ENCODE results near the gene MTHFD2.
"Not testable (repeated sequence)": the region's sequence is repeated elsewhere in the genome, so short reads cannot be mapped to it uniquely, and the experiment has no call there.

Gene MTHFD2

DNA sequence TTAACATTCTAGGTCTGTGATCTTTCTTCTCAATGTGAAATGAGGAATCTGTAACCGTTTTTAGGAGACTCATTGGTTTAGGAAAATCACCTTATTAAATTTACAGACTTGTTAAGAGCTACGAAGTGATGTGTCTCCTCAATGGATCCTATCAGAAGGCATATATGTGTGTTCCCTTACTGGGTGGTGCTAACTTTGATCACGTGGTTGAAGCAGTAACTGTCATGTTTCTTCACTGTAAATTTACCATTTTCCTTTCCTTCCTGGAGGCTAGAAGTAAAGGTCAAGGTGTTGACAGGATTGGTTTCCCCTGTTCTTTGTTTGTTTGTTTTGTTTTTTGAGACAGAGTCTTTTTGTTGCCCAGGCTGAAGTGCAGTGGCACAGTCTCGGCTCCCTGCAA, 1.4 kb upstream of the MTHFD2 start:
- no peak for DNase-seq (ENCODE audit: low read depth, low spot score)

DNA sequence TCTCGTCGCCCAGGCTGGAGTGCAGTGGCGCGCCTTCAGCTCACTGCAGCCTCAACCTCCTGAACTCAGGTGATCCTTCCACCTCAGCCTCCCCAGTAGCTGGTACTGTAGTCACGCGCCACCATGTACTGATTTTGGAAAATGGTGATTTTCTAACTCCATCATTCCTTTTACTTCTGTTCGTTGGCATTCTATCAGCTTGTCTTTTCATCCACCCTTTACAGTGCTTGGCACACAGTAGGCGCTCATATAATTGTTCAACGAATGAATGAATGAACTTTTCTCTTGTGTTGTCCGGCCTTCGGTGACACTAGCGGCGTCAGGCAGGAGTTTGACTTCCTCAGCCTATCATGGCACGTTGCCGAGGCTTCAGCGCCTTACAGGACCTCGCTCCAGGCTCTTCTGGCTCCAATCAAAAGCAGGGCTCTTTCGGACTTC, 373 bp upstream of the MTHFD2 start:
- no peak for DNase-seq (ENCODE audit: low read depth, low spot score)

DNA sequence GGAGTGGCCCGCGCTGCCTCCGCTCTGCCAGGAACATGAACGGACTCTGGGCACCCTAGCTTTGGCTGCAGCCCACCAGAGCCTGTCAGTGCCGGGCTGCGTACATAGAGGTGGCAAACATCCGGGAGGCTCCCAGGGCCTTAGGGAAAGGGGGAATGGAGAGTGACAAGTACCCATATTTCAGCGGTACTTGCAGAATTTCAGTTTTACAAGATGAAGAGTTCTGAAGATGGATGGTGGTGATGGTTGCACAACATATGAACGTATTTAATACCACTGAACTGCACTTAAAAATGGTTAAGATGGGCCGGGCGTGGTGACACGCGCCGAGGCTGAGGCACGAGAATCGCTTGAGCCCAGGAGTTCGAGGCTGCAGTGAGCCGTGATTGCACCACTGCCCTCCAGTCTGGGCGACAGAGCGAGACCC, 873 bp downstream of the MTHFD2 start:
- no peak for DNase-seq (ENCODE audit: low read depth, low spot score)

DNA sequence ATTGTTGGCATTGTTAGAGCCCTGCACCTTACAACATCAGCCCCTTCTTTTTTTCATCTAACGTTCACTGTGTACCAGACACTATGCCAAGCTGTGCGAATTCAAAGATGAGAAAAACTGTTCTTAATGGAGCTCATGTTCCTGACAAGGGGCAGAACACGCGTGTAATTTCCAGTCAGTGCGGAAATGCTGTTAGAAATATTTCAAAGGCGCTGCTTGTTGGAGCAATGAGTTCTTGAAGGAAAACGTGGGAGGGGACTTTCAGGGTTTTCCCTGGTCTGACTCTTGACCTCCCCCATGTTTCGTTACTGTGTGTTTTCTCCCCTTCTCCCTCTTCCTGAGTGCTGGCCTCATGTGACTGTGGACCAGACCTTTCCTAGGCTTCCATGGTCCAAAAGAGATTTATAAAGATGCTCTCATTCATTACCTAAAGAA, 1.5 kb downstream of the MTHFD2 start:
- no peak for DNase-seq (ENCODE audit: low read depth, low spot score)

DNA sequence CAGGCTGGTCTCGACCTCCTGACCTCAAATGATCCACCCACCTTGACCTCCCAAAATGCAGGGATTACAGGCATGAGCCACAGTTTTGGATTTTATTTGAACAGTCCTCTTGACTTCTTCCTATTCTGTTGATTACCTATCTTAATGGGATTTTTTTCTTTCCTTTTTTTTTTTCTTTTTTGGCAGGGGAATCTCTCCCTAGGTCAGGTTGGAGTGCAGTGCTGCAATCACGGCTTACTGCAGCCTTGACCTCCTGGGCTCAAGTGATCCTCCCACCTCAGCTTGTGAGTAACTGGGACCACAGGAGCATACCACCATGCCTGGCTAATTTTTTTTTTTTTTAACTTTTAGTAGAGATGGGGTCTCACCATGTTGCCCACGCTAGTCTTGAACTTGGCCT, 2.8 kb downstream of the MTHFD2 start:
- DNase-seq (ENCODE audit: low read depth, low spot score), result no peak

DNA sequence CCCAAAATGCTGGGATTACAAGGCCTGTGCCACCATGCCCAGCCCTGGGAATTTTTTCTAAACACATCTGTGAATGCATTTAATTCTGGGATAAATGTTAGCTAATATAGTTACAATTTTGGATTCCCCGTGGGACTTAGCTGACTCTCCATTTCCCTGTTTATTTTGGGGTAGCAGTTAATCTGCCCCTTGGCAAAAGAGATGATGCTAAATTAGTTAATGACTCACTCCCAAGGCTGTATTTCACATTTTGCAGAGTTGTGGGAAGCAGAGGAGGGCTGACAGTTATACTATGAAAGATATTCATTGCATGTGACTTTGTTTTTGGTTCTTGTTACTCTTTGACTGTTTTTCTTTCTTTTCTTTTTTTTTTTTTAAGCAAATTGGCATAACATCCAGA, 3.2 kb downstream of the MTHFD2 start:
- no peak for DNase-seq (ENCODE audit: low read depth, low spot score)

DNA sequence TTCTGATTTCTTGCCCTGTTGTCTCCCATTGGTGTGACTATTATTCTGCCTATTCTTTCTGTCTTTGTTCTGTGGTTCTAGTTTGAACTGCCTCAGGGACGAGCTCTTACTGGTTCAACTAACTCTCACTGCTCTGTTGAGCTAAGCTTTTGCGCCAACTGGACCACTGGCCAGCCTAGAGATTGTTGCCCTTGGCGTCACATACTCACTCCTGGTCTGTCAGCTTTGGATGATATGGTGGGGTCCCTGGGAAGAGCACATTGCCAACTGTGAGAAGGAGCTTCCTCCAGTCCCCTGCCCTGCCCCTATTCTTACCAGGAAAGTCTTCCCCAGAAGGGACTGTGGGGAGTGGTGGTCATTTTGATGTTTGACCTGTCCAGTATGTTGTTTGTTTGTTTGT, 6.0 kb downstream of the MTHFD2 start:
- DNase-seq (ENCODE audit: low read depth, low spot score), result no peak

DNA sequence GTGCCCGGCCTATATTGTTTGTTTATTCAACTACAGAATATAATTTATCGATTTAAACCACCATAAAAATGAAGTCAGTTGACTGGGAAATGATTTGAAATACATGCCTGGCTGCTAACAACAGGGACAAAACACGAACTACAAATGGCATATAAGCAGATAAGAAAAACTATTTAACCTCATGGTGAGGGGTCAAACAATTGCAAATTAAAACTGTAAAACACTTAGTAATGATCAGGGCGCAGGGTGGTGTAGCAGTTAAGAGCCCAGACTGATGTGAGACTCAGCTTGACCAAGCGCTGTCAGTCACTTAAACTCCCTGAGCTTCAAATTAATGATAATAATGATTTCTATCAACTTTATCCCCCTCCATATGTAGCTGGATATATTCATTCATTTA, 6.7 kb downstream of the MTHFD2 start:
- no peak for DNase-seq (ENCODE audit: low read depth, low spot score)

DNA sequence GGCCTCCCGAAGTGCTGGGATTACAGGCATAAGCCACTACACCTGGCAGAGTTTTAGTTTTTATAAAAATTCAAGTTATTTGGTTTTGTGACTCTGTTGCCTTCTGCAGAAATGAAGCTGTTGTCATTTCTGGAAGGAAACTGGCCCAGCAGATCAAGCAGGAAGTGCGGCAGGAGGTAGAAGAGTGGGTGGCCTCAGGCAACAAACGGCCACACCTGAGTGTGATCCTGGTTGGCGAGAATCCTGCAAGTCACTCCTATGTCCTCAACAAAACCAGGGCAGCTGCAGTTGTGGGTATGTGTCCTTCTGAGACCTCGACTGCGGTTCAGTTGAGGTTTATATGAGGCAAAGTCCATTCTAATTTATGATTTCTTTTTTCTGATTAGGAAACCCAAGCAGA, 7.2 kb downstream of the MTHFD2 start:
- no peak for DNase-seq (ENCODE audit: low read depth, low spot score)

DNA sequence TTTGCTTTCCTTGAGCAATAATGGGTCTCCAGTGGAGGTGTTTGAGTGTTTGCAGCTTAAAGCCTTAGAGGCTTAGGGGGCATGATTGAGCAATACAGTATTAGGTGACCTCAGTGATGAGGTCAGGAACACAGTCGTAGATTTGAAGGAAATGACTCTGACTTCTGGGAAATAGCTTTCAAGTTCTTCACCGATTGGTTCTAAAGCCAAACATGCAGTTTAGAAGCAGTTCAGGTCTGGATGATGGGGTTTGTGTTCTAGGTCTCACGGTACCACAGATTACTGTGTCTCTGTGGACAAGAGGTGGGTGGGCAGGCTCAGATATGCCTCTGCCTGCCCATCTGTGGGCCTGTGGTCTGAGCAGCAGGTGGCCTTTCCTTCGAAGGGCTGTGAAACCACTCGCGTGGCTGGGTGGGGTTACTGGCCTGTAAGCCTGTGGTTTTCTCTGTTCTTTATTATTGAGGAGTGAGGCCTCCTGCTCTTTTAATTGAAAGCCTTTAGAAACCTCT, 7.8 kb downstream of the MTHFD2 start:
- DNase-seq (ENCODE audit: low read depth, low spot score), result no peak

DNA sequence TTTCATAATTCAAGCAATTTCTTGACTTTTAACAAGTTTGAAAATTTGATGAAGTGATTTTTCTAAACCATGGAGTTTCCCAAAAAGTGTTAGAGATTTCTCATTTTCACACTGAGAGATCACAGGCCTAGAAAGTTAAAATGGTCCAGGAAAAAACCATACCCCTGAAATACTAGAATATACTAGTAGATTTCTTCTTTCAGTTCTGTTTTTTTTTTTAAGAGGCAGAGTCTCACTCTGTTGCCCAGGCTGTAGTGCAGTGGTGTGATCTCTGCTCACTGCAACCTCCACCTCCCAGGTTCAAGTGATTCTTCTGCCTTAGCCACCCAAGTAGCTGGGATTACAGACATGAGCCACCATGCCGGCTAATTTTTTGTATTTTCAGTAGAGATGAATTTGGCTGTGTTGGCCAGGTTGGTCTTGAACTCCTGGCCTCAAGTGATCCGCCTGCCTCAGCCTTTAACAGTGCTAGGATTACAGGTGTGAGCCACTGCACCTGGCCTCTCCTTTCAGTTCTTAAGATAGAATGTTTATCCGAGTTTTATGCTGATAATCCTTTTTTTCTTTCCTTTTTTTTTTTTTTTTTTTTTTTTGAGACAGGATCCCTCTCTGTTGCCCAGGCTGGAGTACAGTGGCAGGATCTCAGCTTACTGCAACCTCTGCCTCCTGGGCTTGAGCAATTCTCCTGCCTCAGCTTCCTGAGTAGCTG, 14.4 kb downstream of the MTHFD2 start:
- DNase-seq (ENCODE audit: low read depth, low spot score), result no peak

DNA sequence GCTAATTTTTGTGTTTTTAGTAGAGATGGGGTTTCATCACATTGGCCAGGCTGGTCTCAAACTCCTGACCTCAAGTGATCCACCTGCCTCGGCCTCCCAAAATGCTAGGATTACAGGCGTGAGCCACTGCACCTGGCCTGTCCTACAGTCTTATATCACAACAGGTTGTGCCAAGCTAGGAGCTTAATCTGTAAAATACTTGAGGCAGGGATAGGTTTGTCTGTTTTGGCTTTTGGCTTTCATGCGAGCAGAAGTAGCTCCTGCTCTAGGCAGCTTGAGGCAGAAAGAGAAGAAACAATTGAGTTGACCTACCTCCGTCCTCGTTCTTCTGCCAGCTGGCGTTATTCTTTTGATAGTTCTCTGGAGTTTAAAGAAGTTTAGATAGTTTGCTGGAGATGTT, 17.4 kb downstream of the MTHFD2 start:
- DNase-seq (ENCODE audit: low read depth, low spot score), result not testable (repeated sequence)

DNA sequence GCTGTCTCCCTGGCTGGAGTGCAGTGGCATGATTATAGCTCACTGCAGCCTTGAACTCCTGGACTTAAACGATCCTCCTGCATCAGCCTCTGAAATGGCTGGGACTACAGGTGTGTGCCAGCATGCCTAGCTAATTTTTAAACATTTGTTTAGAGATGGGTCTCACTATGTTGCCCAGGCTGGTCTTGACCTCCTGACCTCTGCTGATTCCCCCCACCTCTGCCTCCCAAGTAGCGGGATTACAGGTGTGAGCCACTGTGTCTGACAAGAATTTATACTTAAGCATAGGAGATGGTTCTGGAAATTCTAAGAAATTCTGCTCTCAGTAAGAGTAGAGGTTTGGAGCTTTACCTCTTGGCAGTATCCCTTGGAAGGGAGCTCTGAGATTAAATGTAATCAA, 18.2 kb downstream of the MTHFD2 start:
- no peak for DNase-seq (ENCODE audit: low read depth, low spot score)

DNA sequence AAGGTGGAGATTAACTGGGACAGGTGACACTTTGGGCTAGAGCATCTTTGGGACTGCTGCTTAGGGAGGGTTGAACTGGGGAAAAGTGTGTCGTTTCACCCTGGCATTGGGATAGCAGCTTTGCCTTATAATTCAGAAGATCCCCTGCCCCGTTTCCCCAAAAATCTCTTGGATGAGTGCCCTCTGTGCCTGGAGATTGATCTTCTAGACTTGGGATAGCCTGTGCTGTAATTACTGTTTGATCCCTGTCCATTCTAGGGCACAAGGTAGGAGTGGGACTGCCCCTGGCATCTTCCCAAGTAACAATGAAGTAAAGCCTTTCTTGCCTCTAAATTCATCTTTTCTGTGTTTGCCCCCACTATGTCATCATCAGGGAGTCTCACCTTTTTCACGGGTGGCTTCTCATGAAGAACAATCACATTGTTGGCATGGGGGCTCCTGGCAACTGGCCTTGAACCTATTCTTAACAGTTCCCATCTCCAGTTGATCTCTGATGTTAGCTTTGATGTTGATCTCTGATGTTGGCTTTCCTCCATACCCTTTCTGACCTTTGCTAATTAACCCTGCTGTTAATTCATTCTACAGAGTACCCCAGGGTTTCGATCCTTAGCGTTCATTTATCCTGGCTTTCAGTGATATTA, 21.6 kb downstream of the MTHFD2 start:
- DNase-seq (ENCODE audit: low read depth, low spot score), result no peak

DNA sequence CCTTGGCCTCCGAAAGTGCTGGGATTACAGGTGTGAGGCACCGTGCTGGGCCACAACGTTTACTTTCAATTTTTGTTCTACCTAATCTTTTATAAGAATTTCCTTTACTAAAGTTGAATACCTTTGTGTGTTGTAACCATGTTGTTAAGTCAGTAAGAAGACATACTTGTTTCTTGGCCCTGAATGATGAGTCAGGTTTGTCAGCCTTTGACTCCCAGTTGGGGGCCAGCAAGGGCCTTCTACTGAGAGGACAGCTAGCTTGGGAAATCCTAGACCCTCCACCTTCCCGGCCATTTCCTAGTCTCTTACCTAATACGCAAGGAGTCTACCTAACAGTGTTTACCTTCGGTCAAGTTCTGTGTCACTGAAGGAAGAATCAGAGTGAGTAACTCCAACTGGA, 22.7 kb downstream of the MTHFD2 start:
- no peak for DNase-seq (ENCODE audit: low read depth, low spot score)

DNA sequence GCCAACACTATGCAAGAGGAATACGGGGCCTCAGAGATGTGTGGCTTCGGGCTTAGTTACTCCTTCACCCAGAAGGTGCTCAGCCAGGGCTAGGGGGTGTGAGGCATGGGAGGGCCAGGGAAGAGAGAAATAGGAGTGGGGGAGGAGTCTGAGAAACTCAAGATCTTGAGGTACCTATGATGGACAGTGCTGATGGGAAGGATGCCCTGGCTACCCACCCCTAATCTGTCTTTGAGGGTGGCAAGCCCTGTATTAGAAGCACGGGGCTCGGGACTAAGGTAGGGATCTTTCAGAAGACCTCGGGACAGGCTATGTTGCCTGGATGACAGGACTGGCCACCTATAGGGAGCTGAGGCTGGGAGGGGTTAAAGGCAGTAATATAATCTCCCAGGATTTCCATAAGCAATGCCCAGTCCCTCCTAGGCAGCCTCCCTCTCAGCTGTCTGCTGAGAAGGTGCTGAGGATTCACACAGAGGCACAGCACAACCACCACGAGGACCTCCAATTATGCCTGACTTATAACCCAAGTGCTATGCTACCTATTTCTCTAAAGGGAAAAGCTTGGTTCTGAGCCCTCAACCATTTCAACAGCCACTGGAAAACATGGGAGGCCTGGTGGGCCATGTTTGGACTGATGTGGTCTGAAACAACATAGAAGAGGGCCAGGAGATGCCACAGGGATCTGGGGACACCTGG, 23.3 kb downstream of the MTHFD2 start:
- DNase-seq (ENCODE audit: low read depth, low spot score), result no peak

DNA sequence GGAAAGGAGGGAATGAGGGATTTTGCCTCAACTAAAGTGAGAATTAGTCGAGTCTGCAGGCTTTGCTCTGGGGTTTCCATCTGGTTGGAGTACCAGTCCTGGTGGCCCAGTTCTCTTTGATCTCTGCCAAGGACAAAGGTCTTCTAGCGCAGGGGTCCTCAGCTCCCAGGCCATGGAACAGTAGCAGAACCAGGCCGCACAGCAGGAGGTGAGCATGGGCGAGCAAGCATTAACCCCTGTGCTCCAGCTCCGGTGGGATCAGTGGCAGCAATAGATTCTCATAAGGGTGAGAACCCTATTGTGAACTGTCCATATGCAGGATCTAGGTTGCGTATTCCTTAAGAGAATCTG, 23.9 kb downstream of the MTHFD2 start:
- no peak for DNase-seq (ENCODE audit: low read depth, low spot score)

DNA sequence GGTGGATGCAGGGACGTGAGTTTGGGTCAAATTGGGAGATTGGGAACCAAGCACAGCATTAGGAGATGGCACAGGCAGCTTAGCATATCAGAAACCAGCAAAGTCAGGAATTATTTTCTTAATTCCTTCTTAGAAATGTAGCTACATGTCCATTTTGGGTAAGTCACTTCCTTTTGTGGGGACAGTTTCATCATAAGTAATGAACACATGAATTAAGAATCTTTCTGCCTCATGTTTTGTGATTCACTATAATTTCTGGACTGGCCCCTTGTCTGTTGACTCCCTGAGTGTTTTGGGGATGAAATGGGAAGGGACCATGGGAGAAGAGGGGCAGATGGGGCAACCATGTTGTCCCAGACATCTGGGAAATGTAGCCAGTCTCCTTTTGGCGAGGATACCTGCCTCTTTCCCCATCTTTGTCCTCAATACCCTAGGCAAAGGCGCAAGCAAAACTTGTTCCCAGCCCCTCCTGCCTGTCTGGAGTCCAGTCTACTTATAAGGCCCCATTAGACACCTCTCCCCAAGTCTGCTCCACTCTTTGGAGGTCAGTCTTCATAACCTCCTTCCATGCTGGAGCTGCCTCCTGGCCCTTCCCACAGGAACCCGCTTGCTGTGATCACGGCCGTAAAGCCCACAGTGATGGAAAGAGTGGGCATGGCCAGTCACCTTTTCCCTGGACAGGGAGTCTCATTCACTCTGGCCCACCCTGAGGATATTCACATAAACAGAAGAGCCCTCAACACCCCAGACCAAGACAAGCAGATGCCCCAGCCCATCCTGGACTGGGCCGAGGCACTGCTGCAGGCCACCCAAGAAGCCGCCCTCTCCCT, 25.7 kb downstream of the MTHFD2 start:
- no peak for DNase-seq (ENCODE audit: low read depth, low spot score)

DNA sequence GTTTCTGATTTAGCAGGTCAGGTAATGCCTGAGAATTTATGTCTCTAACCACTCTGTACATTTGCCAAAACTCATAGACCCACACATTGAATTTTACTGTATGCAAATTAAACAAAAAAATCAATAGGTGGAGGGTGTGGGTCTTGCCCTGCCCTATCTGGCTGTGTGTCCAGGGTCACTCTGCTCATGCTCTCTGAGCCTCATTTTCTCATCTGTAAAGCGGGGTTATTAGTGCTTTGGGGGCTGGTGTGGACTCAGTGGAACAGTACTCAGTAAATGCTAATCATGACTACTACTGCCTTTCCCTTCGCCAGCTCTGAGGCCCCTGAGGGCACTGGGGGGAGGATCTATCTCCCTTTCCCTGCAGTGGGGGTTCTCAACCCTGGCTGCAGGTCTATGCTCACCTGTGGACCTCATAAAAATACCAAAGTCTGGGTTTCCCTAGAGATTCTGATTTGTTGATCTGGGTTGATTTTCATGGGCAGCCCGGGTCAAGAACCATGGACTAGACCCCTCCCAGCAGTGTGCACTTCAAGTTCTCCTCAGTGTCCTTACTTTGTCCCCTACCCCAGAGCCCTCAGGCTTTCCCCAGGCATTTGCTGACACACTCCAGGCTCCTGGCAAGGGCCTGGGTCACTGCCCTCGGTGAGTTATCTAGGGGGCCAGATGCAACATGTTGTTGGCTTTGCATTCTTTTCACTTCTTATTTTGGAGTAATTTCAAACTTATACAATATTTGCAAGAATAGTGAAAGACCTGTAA, 27.5 kb downstream of the MTHFD2 start:
- no peak for DNase-seq (ENCODE audit: low read depth, low spot score)

DNA sequence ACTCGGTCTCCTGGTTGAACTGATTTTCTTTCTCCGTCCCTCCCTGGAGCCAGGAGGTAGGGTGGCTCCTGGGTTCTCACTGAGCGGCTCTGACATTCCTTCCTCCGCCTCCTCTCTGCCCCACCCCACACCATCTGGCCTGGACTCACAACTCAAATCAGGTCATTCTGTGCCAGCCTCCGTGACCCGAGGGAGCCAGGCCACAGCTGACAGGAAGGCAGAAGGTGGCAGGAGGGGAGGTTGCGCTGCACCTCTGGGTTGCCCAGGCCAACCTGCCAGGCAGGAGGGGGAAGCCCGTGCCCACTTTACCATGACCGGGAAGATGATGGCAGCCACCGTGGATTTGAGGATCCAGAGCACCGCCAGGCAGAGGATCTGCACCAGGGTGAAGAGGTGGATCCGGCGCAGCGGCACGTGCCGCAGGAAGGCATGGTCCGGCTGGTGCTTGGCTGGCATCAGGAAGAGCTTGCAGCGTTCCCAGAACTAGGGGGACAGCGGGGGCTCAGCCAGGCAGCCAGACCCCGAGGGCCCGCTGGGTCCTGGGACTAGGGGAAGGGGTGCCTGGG, 28.3 kb downstream of the MTHFD2 start:
- no peak for DNase-seq (ENCODE audit: low read depth, low spot score)

DNA sequence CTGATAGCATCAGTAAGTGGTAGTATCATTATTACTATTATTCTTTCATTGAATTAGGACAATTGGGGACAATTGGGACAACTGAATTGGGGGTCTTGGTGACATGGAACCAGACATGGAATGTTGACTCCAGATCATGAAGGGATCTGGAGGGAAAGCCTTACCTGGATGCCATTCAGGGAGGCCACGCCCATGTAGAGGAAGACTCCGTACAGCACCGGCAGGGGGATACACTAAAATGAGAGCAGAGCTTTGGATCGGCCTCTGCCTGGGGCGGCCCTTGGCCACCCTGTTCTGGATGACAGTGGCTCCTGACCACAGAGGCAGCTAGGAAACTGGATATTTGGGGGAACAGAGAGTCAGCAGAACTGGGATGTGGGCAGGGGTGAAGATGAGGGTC, 29.2 kb downstream of the MTHFD2 start:
- no peak for DNase-seq (ENCODE audit: low read depth, low spot score)
